Activated naive CD8-positive, alpha-beta T cell treated with anti-CD3 and anti-CD28 coated beads, Interleukin-2, amount 10 ng/mL, durations not matched to agents 7 days and 5 days (primary cell): ENCODE results near the gene SCFD2. TPM values are rescaled to one million over a fixed set of nuclear protein-coding genes. Genes with fewer than 3 reads are reported as not detected.
A peak's percentile ranks its signal among the peaks of the same experiment; 100 is the strongest.

ENCODE experiments used
- ATAC-seq: fragments of 150-1000 bp; cut with Tn5 transposase; one replicate; pipeline ENCODE4 v1.10.0; 2021; ENCODE audit warnings: low read depth, moderate library complexity
- POLR2A ChIA-PET: fragments of 350-600 bp; sonication (Branson Sonifier 250); formaldehyde crosslinking; loops from one replicate; lab custom pipeline; 2021; ENCODE audit warnings: antibody characterized with exemption; lab: Charles Lee
- DNase-seq: peaks from one replicate; pipeline ENCODE4 v3.0.0; 2021
- H3K27ac Mint-ChIP-seq: one replicate; pipeline ENCODE4 v1.8.0; 2022; ENCODE audit warnings: mild to moderate bottlenecking, mixed read lengths
- H3K27me3 Mint-ChIP-seq: one replicate; pipeline ENCODE4 v1.8.0; 2022; ENCODE audit warnings: mild to moderate bottlenecking, moderate library complexity, mixed read lengths
- H3K36me3 Mint-ChIP-seq: one replicate; pipeline ENCODE4 v1.8.0; 2021; ENCODE audit warnings: mild to moderate bottlenecking, mixed read lengths
- H3K4me1 Mint-ChIP-seq: one replicate; pipeline ENCODE4 v1.8.0; 2021; ENCODE audit warnings: mixed read lengths
- H3K4me3 Mint-ChIP-seq: one replicate; pipeline ENCODE4 v1.8.0; 2022; ENCODE audit warnings: mild to moderate bottlenecking, moderate library complexity, mixed read lengths
- H3K9me3 Mint-ChIP-seq: one replicate; pipeline ENCODE4 v1.8.0; 2021; ENCODE audit warnings: mixed read lengths
- total RNA-seq, 2 experiments: library from RNA; stranded (reverse); gene quantifications; one replicate each; pipeline ENCODE4 v1.2.3, GENCODE V29; 2021

SCFD2 gene
- total RNA-seq, 2 experiments from 2014 or later = 18.1 to 22.9 TPM

DNA sequence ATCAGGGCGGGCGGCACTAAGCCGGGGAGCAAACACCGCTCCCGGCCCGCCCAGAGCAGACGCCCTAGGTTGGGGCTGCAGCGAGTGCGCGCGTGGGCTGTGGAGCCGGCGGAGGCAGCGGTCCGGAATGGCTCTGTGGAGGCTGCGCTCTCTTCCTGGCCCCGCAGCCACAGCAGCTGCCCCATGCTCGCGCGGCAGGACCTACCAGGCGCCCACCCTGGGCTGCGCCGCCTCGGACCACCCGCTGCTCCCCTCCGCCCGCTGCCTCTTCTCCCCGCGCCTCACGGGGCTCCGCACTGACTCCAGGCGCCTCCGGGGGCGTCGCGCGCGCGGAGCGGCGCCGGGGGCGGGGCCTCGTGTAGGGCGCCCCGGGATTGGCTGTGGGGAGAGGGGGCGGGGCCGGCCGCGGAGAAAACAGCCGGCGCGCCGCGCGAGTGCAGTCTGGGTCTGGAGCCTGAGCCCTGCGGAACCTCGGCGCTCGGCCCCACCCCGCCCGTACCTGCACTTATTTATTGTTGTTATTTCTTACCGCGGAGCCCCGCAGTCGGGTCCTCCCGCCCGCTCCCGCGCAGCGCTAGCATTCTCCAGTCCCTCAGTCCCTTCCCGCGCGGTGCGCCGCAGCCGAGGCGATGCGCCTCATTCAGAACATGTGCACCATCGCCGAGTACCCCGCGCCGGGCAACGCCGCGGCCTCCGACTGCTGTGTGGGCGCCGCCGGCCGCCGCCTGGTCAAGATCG lies 503.8 kb downstream of the SCFD2 start, which contains the start of gene RASL11B:
Gene RASL11B, plus strand, starts transcription at position 439 of the 738 bp plus-strand sequence. Its CDS starts 191 bp downstream, at position 630.
- H3K4me3 Mint-ChIP-seq = peak within 1 kb of the TSS; percentile 81
- H3K27me3 Mint-ChIP-seq = peaks cover 47% of the 10 kb centered on the region
- DNase-seq = peak; percentile 94
- no peak within 1 kb of the TSS for H3K27ac Mint-ChIP-seq
- peaks cover 4% of the 10 kb centered on the region for H3K36me3 Mint-ChIP-seq
- H3K9me3 Mint-ChIP-seq = peaks cover 4% of the 10 kb centered on the region
- peak; percentile 97 for ATAC-seq
- POLR2A ChIA-PET = interaction anchor here (1.0 kb wide), 1 partner anchor 149 kb away, joined by 3 read pairs; no protein-coding TSS in a partner anchor
- H3K4me1 Mint-ChIP-seq = peaks cover 10% of the 10 kb centered on the region

- no peak overlapping the region for H3K27ac Mint-ChIP-seq
- POLR2A ChIA-PET = interaction anchor here (1.0 kb wide), 1 partner anchor 148 kb away, joined by 3 read pairs; no protein-coding TSS in a partner anchor
Observed at GRCh38 chr4:52861171-52861823, 504.6 kb downstream of the SCFD2 start.

DNA sequence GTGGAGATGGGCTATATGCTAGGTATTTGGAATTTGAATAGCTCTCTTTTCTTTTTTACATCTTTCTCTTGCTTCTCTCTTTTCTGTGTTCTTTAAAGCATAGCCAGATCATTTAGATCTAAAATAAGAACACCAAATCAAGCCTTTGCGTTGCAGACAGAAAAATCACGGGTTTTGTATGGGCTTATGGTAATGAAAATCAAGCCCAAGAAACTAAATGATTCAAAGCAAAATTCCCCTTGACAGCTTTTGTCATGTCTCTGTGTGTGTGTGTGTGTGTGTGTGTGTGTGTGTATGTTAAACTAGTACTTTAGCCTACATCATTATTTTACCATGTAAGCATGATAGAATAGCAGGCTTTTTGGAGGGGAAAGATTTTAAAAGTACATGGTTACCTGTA lies 505.5 kb downstream of the SCFD2 start:
- DNase-seq = no peak
- POLR2A ChIA-PET = no interaction called here
- ATAC-seq = no peak
- no peak overlapping the region for H3K27ac Mint-ChIP-seq
- peaks cover 7% of the 10 kb centered on the region for H3K36me3 Mint-ChIP-seq
- no peak overlapping the region for H3K4me3 Mint-ChIP-seq
- H3K9me3 Mint-ChIP-seq = peaks cover 4% of the 10 kb centered on the region
- peaks cover 48% of the 10 kb centered on the region for H3K27me3 Mint-ChIP-seq
- peaks cover 17% of the 10 kb centered on the region for H3K4me1 Mint-ChIP-seq

More at GRCh38 chr4:52861171-52861823, 504.6 kb downstream of the SCFD2 start:
- ATAC-seq (no peak), DNase-seq (no peak)
- H3K27me3 Mint-ChIP-seq = peaks cover 48% of the 10 kb centered on the region
- peaks cover 4% of the 10 kb centered on the region for H3K9me3 Mint-ChIP-seq
- peak overlapping the region; percentile 81 for H3K4me3 Mint-ChIP-seq
- H3K4me1 Mint-ChIP-seq = peaks cover 17% of the 10 kb centered on the region
- peaks cover 7% of the 10 kb centered on the region for H3K36me3 Mint-ChIP-seq

DNA sequence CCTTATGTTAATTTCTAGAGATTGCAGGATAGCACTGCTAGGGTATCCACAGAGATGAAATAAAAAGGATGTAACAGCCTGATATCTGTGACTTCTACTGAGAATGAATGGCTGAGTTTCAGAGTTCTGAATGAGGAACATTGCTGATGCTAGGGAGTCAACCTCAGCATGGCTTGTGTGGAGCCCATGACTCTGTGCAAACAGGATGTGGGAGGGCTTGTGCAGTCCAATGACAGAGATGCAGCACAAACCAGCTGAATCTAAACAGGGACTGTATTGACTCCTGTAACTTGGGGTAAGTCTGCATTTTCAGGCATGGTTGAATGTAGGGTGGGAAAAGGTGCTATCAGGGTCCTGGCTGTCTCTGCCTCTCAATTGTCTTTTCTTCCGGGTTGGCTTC lies 509.1 kb downstream of the SCFD2 start:
- H3K27ac Mint-ChIP-seq = no peak overlapping the region
- POLR2A ChIA-PET = no interaction called here
- DNase-seq (no peak), ATAC-seq (peak; percentile 73)
- H3K4me3 Mint-ChIP-seq = no peak overlapping the region
- H3K9me3 Mint-ChIP-seq = peaks cover 4% of the 10 kb centered on the region
- peaks cover 7% of the 10 kb centered on the region for H3K36me3 Mint-ChIP-seq
- H3K27me3 Mint-ChIP-seq = peaks cover 42% of the 10 kb centered on the region
- peaks cover 17% of the 10 kb centered on the region for H3K4me1 Mint-ChIP-seq

DNA sequence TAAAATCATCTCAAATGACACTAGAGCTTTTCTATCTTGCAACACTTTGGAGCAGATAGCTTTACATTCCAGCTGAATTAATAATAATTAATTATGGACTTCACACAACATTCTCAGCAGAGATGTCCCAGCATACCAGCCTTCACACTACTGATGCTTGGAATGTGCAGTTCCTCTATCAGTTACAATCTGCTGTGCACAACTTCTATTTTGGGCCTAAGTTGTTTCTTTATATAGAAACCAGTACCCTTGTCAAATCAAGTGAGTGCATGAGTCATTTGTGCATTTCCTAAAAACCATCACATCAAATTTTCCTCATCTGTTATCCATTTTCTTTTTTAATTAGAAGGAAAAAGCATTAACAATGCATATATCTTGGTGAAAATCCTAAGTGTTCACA lies 512.5 kb downstream of the SCFD2 start:
- H3K27me3 Mint-ChIP-seq = peaks cover 13% of the 10 kb centered on the region
- POLR2A ChIA-PET = no interaction called here
- no peak for DNase-seq

DNA sequence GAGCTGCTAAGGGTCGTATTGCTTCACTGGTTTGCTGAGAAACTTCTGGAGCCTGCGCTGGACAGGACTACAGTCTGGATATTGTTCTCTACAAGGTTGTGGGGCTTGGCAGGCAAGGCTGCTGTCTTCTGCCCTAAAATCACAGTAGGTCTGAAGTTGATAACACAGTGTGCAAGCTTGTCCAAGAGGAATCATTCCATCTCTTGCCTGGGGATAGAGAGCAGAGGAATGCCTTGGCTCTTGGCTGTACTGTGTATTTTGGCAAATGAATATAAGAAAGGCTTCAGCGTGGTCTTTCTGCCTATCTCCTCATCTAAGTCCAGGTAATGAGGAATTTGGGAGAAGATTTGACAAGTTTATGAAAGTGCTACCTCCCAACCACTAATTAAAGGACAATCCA lies 513.1 kb downstream of the SCFD2 start:
- DNase-seq (no peak), ATAC-seq (no peak)
- peaks cover 9% of the 10 kb centered on the region for H3K4me1 Mint-ChIP-seq
- H3K27me3 Mint-ChIP-seq = peaks cover 8% of the 10 kb centered on the region
- H3K4me3 Mint-ChIP-seq = no peak overlapping the region
- no peaks in the 10 kb centered on the region for H3K9me3 Mint-ChIP-seq
- peaks cover 4% of the 10 kb centered on the region for H3K36me3 Mint-ChIP-seq
- POLR2A ChIA-PET = no interaction called here
- no peak overlapping the region for H3K27ac Mint-ChIP-seq

More for the DNA sequence above, 512.5 kb downstream of the SCFD2 start:
- Mint-ChIP-seq H3K36me3 (peaks cover 4% of the 10 kb centered on the region), H3K27ac (no peak overlapping the region), H3K9me3 (peaks cover 2% of the 10 kb centered on the region), H3K4me3 (no peak overlapping the region), H3K4me1 (peaks cover 9% of the 10 kb centered on the region)
- ATAC-seq = no peak

GRCh38 chr4:52852041-52852440 lies 513.8 kb downstream of the SCFD2 start:
- Mint-ChIP-seq H3K9me3 (no peaks in the 10 kb centered on the region), H3K4me3 (no peak overlapping the region), H3K4me1 (peaks cover 7% of the 10 kb centered on the region), H3K27me3 (peaks cover 4% of the 10 kb centered on the region), H3K27ac (no peak overlapping the region), H3K36me3 (peaks cover 3% of the 10 kb centered on the region)
- ATAC-seq (no peak), DNase-seq (no peak)
- POLR2A ChIA-PET = no interaction called here

GRCh38 chr4:52850406-52851124 lies 515.3 kb downstream of the SCFD2 start:
- DNase-seq = no peak
- Mint-ChIP-seq H3K9me3 (no peaks in the 10 kb centered on the region), H3K27ac (no peak overlapping the region), H3K4me3 (no peak overlapping the region), H3K4me1 (no peaks in the 10 kb centered on the region), H3K27me3 (peaks cover 3% of the 10 kb centered on the region), H3K36me3 (no peaks in the 10 kb centered on the region)
- POLR2A ChIA-PET = no interaction called here
- ATAC-seq = no peak

- DNase-seq = no peak
- POLR2A ChIA-PET = no interaction called here
Observed at GRCh38 chr4:52848254-52848653, 517.6 kb downstream of the SCFD2 start.

GRCh38 chr4:52846502-52846901 lies 519.4 kb downstream of the SCFD2 start:
- H3K27me3 Mint-ChIP-seq = no peaks in the 10 kb centered on the region

More at GRCh38 chr4:52848254-52848653, 517.6 kb downstream of the SCFD2 start:
- H3K27me3 Mint-ChIP-seq = no peaks in the 10 kb centered on the region
- no peak for ATAC-seq
- H3K4me1 Mint-ChIP-seq = no peaks in the 10 kb centered on the region
- no peaks in the 10 kb centered on the region for H3K9me3 Mint-ChIP-seq
- H3K4me3 Mint-ChIP-seq = no peak overlapping the region
- H3K27ac Mint-ChIP-seq = no peak overlapping the region
- no peaks in the 10 kb centered on the region for H3K36me3 Mint-ChIP-seq

GRCh38 chr4:52844596-52844995 lies 521.3 kb downstream of the SCFD2 start:
- DNase-seq (no peak), ATAC-seq (no peak)
- H3K4me3 Mint-ChIP-seq = no peak overlapping the region
- H3K27ac Mint-ChIP-seq = no peak overlapping the region
- H3K4me1 Mint-ChIP-seq = no peaks in the 10 kb centered on the region
- POLR2A ChIA-PET = no interaction called here
- no peaks in the 10 kb centered on the region for H3K36me3 Mint-ChIP-seq
- no peaks in the 10 kb centered on the region for H3K9me3 Mint-ChIP-seq
- no peaks in the 10 kb centered on the region for H3K27me3 Mint-ChIP-seq

More at GRCh38 chr4:52846502-52846901, 519.4 kb downstream of the SCFD2 start:
- ATAC-seq (no peak), DNase-seq (no peak)
- no peak overlapping the region for H3K27ac Mint-ChIP-seq
- H3K36me3 Mint-ChIP-seq = no peaks in the 10 kb centered on the region
- no peak overlapping the region for H3K4me3 Mint-ChIP-seq
- H3K9me3 Mint-ChIP-seq = no peaks in the 10 kb centered on the region
- POLR2A ChIA-PET = no interaction called here
- no peaks in the 10 kb centered on the region for H3K4me1 Mint-ChIP-seq

DNA sequence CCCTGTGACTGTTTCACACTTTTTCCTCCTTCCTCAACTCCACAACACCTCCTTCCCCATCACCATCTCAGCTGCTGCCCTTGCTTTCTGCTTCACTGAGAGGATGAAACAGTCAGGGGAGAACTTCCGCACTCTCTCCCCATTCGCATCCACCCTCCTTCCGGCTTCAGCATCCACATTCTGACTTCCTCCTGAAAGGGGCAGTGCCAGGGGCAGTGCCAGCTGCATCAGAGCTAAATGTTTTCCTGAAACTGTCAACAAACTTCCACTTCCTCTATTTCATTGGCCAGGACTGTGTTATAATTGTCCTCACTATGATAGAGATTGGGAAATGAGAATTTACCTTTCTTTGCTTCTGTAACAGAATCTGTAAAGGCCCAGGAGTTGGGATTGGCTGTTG lies 521.9 kb downstream of the SCFD2 start:
- Mint-ChIP-seq H3K36me3 (no peaks in the 10 kb centered on the region), H3K27ac (no peak overlapping the region), H3K4me1 (no peaks in the 10 kb centered on the region), H3K9me3 (no peaks in the 10 kb centered on the region), H3K27me3 (no peaks in the 10 kb centered on the region), H3K4me3 (no peak overlapping the region)
- ATAC-seq = no peak
- DNase-seq = no peak
- POLR2A ChIA-PET = no interaction called here

DNA sequence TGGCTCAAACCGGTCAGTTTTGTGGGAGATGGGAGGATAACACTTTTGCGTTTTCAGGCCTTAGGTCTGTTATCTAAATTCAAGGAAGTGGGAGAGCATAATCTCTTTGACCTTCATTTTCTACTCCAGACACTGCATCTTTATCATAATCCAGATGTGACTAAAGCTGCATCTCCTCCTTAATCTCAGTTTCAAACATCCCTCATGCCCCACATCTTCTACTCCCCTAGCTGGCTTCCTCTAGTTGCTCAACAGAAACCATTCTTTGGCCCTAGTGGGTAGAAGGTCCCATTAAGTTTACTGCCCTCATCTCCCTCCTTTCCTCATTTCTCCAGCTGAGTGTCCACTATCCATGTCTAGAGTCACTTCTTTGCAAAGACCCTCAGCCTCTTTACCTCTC lies 522.5 kb downstream of the SCFD2 start:
- Mint-ChIP-seq H3K27me3 (no peaks in the 10 kb centered on the region), H3K9me3 (no peaks in the 10 kb centered on the region), H3K27ac (no peak overlapping the region), H3K4me3 (no peak overlapping the region), H3K36me3 (no peaks in the 10 kb centered on the region), H3K4me1 (no peaks in the 10 kb centered on the region)
- ATAC-seq (no peak), DNase-seq (no peak)
- POLR2A ChIA-PET = no interaction called here
